Measurements from ENCODE around the gene SLCO2A1.

SLCO2A1 gene

DNA sequence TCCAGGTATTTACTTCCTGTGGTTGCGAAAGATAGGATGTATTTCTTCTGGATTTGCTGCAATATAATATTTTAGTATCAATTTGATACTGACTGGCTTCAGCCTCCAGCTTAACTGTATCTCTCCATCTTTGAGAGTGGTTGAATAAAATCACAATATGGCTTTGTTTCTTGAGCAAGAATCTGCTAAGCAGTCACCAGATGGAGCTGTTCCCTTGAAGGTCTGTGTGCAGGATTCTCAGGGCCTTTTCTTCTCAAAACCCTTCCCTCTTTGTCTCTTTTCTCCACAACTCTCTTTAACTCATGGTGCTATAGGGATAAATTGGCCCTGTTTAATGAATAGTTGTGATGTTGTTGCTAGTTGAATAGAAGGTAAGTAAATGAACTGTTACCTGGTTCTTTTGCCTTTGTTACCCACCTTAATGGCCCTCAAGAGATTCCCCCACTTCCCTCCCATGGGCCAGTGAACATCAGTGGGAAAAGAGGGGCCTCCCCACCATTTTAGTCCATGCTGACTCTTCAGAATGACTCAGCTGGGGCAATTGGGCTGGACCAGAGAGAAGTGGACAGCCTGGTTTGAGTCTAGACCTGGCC lies 99.3 kb downstream of the SLCO2A1 start:
- DNase-seq, result peak; percentile 47

DNA sequence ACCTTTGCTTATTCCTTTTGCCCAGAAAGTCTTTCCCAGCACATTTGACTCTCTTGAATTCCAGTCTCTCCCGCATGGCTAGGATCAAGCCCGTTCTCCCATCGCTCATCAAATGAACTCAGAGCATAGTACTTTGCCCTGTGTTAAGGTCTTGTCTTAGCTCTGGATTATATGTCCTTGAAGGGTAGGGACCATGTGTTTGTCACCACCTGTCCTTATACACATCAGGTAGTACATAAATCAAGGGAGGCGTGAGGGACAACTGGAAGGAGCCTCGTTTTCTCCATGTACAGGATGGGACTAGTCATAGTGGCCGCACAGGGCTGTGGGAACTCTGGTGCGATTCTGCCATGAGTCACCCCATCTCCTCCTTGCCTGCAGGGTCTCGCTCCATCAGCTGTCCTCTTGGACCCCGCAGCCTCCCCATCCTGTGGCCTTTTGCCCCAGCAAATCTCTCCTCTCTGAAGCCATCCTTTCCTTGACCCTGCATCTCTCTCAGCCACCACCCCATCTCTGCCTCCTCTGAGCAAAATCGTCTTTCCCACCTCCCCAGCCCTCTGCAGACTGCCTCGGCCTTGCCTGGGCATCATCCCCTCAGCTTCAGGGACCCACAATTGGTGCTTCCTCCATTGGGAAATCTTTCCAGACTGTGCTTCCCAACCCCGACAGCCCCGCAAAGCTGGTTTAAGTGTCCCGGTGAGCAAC lies 100.7 kb downstream of the SLCO2A1 start:
- DNase-seq, result no peak

- DNase-seq, result no peak
Observed at GRCh38 chr3:133928136-133928893, 101.4 kb downstream of the SLCO2A1 start.

DNA sequence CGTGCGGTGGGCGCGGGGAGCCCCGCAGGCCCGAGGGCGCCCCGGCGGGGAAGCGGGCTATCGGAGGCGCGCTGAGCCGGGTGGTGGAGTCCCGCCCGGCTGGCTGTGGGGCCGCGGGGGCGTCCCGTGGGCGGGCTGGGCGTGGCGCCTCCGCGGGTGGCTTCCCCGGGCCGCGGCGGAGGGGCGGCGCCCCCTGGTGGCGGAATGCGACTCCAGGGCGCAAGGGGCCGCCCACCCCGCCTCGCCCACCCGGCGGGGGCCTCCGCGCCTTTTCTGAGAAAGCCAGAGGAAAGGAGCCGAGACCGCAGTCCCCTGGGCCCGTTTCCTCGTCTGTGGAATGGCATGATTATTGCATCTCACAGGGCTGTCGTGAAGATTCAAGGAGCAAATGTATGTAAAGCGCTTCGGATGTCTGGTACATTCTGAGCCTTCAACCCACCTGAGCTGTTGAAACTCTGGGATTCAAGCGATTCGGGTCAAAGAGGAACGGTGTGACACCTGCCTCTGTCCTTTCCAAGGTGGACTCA lies 102.1 kb downstream of the SLCO2A1 start:
- DNase-seq, result no peak

- DNase-seq, result no peak
Observed at GRCh38 chr3:133926736-133927539, 102.8 kb downstream of the SLCO2A1 start.

GRCh38 chr3:133925960-133926735 lies 103.6 kb downstream of the SLCO2A1 start:
- DNase-seq, result no peak

DNA sequence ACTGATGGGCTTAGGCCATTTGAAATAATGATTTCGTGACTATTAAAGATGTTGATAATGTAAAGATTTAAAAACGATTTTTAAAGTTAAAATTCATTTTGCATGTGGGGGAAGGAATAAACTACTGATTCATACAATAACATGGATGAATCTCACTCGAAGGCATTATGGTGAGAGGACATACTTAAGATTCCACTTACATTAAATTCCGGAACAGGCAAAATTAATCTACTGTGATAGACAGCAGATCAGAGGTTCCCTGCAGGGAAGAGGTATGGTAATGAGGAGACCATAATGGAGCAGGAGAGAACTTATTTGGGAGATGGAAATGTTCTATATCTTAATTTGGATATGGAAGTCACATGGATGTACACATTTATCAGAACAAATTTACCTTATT lies 105.7 kb downstream of the SLCO2A1 start:
- no peak for DNase-seq

DNA sequence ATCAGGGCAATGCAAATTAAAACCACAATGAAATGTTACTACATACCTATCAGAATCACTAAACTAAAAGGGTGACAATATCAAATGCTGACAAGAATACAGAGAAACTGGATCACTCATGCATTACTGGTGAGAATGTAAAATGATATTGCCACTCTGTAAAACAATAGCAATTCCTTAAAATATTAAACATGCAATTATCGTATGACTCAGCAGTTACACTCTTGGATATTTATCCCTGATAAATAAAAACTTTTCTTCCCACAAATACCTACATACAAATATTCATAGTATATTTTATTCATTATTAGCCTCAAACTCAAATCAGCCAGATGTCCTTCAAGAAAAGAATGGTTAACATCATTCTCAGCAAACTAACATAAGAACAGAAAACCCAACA lies 108.1 kb downstream of the SLCO2A1 start:
- DNase-seq, result no peak

DNA sequence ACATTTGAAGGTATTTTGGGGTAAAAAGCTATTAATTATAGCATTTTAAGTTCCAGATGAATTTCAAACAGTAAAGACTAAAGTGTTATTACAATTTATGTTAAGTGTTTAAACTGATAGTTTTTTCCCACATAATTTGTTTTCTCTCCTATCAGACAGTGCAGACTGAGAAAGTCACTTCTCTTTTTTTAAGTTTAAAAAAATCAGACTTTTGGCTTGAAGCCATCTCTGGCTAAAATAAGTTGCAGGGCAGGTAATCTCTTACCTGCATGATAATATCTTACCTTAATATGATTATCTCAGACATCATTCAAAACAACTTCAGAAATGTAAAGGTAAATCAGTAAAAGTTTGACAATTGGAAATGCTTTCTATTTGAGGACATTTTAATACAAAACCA lies 112.6 kb downstream of the SLCO2A1 start:
- DNase-seq, result no peak

DNA sequence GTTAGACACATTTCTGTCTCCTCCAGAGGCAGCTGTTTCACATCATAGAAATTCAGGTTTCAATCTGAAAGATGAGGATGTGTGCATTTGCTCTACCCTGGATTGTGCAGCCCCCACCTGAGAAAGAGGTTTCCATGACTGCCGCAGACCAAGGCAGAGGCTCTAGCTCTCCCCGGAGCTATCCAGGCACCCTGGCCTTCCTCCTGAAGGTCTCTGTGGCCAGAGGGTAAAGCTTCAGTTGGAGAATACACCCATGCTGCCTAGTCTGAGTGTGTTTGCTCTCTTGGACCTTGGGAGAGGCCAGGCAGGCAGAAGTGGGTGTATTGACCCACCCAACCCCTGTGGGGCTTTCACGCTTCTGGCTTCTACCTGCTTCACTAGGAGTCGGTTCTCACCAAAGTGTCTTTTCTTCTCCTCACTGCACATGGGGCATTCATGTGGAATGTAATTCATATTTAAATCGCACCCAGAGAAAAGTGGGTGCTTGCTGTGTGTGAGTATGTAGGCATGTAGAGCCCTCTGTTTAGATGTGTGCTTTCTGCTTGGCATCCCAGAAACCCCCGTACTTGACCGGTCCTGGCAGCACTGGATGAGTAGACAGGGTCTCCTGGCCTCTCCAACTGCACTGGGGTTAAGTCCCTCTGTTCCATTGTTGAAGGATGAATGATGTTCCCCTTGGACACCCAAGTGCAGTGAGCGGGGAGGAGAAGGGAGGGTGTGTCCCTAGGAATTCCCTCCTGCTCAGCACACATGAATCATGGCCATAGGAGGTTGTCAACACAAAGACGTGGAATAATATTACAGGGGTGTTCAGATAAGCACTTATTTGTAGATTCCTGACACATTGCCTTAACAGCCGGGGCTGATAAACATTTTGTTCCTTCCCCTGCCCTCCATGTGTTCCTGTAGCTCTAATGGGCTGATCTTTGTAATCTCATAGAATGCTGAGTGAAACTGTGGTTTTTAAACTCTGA lies 113.8 kb downstream of the SLCO2A1 start:
- DNase-seq, result no peak

DNA sequence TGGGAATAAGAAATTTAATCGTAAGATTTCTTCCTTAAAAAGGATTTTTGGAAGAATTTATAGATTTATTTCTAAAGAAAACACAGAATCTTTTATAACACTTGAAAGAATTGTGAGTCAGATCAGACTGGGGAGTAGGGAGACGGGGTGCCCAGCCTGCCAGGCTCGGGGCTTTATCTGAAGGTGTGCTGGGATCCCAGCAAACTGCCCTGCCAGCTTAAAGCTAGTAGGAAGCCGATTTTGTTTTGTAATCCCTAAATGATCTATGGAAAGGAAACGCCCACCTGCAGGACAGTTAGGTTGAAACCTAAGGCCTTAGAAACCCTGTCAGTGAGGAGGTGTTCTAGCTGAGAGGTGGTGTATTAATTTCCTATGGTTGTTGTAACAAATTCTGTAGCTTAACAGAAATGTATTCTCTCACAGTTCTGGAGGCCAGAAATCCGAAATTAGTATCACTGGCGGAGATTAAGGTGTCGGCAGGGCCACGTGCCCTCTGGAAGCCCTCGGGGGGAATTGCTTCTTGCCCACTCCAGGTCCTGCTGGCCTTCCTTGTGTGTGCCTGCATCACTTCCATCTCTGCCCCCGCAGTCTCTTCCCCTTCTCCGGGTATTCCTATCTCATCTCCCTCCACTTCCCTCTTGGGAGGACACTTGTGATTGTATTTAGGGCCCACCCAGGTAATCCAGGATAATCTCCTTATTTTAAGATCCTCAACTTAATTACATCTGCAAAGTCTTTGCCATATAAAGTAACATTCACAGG lies 114.7 kb downstream of the SLCO2A1 start:
- DNase-seq, result no peak

DNA sequence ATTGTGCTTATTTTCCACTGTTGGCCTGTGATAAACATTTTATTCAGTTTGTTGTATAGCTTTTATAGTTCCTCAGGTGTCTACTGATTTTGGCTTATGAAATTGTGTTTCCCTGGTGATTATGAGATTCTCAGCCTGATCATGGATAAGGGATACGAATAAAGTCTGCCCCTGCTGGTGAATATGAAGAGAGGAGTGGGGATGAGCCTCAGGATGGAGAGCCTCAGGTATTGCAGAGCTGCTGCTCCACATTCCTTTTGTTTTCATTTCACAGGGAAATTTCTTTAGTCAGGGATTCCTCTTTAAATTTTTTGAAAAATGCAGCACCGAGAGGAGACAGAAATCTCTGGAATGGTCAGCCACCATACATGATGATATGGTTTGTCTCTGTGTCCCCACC lies 119.3 kb downstream of the SLCO2A1 start:
- no peak for DNase-seq

DNA sequence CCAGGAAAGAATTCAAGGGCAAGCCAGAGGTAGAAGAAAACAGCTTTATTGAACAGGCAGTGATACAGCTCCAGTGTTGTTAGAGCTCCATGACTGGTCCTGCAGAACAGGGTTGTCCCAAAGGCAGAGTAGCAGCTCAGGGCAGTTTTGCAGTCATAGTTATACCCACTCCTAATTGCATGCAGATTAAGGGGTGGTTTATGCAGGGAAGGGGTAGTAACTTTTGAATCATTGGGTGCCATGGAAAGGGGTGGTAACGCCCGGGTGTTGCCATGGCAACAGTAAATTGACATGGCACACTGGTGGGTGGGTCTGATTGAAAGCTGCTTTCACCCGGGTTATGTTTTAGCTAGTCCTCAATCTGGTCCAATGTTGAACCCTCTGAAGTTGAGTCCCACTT lies 124.3 kb downstream of the SLCO2A1 start:
- DNase-seq, result no peak

DNA sequence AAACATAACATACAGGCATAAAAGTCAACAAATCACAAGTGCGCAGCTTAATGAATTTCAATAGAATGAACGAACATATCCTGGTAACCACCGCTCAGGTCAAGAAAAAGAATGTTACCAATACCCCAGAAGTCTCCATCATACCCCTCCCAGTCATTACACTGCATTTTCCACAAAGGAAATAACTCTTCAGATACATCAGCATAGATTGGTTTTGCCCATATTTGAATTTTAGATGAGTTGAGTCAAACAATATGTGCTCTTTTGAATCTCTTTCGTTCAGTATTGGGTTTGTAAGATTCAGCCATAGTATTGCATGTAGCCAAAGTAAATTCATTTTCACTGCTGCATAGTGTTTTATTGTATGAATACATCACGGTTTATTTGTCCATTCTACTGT lies 127.9 kb downstream of the SLCO2A1 start:
- DNase-seq, result no peak

GRCh38 chr3:133901083-133901482 lies 128.6 kb downstream of the SLCO2A1 start:
- DNase-seq, result no peak

- DNase-seq, result no peak
Observed at GRCh38 chr3:133899311-133899710, 130.4 kb downstream of the SLCO2A1 start.

DNA sequence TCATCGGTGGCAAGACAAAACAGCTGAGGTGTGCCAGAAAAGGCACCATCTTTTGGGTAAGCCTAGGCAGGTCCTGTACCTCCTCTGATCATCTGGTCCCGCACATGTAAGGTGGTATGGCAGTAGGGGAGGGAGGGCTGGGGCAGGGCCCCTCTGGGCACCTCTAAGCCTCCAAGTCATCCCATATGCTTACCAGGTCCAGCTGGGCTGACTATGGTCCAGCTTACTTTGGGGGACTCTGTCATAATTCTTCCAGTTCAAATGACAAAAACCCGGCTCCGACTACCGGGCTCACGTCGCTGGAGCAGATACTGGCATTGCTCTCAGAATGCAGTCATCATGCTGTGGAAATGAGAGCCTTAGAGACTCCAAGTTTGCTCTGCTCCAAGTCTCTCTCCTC lies 132.2 kb downstream of the SLCO2A1 start:
- no peak for DNase-seq

GRCh38 chr3:133896002-133896761 lies 133.5 kb downstream of the SLCO2A1 start:
- no peak for DNase-seq

- DNase-seq, result peak; percentile 15
Observed at GRCh38 chr3:133895208-133896001, 134.3 kb downstream of the SLCO2A1 start, which contains the start of gene RAB6B. Gene RAB6B (minus strand): TSS chr3:133895882. CDS start chr3:133895466, 416 bp downstream.
